OCI-LY3 (cell line): ENCODE measurements around the gene PHF20.
"Not testable (repeated sequence)": the region's sequence is repeated elsewhere in the genome, so short reads cannot be mapped to it uniquely, and the experiment has no call there.

Experiments used
- H2AFZ ChIP-seq: fragments of 200-600, 300-600 bp; shearing (Covaris generic); 2 replicates; pipeline ENCODE4 v1.6.0; 2014; ENCODE audit warnings: antibody characterized with exemption, low read depth, low read length
- H3K27ac ChIP-seq: fragments of 200-600, 300-600 bp; sonication (generic); 2 replicates; pipeline ENCODE4 v1.5.1; 2014; ENCODE audit warnings: mild to moderate bottlenecking, low read length, moderate library complexity, mixed read lengths
- H3K27me3 ChIP-seq: fragments of 200-600, 300-600 bp; sonication (generic); 2 replicates; pipeline ENCODE4 v1.6.1; 2014; ENCODE audit warnings: low read depth, low read length, mixed read lengths
- H3K36me3 ChIP-seq: fragments of 200-600, 300-600 bp; sonication (generic); replicated peaks from 2 replicates; pipeline ENCODE3; 2014; ENCODE audit warnings: low read depth, low read length, mixed read lengths
- H3K4me1 ChIP-seq: fragments of 300-600, 200-600 bp; sonication (generic); 2 replicates; pipeline ENCODE4 v1.6.1; 2014; ENCODE audit warnings: low read length, mixed read lengths
- H3K4me2 ChIP-seq: fragments of 200-600, 300-600 bp; sonication (generic); 2 replicates; pipeline ENCODE4 v1.6.1; 2014; ENCODE audit warnings: low read length, mixed read lengths
- H3K4me3 ChIP-seq: fragments of 300-600, 200-600 bp; sonication (generic); 2 replicates; pipeline ENCODE4 v1.5.1; 2014; ENCODE audit warnings: antibody characterized with exemption, mild to moderate bottlenecking, low read length, moderate library complexity
- H3K79me2 ChIP-seq: fragments of 300-600, 200-600 bp; shearing (Covaris generic); 2 replicates; pipeline ENCODE4 v1.6.1; 2014; ENCODE audit warnings: mild to moderate bottlenecking, low read length, mixed read lengths
- H3K9ac ChIP-seq: fragments of 300-600, 200-600 bp; shearing (Covaris generic); 2 replicates; pipeline ENCODE4 v1.6.0; 2014; ENCODE audit warnings: mild to moderate bottlenecking, low read length, moderate library complexity
- H3K9me3 ChIP-seq: fragments of 200-600, 300-600 bp; shearing (Covaris generic); 2 replicates; pipeline ENCODE4 v1.6.1; 2014; ENCODE audit warnings: low read length, mixed read lengths; ENCODE audit not compliant: insufficient read depth
- H4K20me1 ChIP-seq: fragments of 200-600, 300-600 bp; sonication (generic); 2 replicates; pipeline ENCODE4 v1.6.1; 2016; ENCODE audit warnings: low read length, mixed read lengths; ENCODE audit not compliant: insufficient read depth
- EZH2phosphoT487 ChIP-seq: fragments of 200-600 bp; shearing (Covaris generic); IDR thresholded peaks from 2 replicates; pipeline ENCODE4 v1.6.1; 2018; ENCODE audit warnings: antibody characterized with exemption, mixed run types, low read depth
- TF ChIP-seq, protein P1 (sequence below): fragments of 200-600, 300-600 bp; sonication (generic); IDR thresholded peaks from 2 replicates; pipeline ENCODE4 v1.5.1; 2014; ENCODE audit warnings: antibody characterized with exemption, low read length, low read depth

The PHF20 gene

DNA sequence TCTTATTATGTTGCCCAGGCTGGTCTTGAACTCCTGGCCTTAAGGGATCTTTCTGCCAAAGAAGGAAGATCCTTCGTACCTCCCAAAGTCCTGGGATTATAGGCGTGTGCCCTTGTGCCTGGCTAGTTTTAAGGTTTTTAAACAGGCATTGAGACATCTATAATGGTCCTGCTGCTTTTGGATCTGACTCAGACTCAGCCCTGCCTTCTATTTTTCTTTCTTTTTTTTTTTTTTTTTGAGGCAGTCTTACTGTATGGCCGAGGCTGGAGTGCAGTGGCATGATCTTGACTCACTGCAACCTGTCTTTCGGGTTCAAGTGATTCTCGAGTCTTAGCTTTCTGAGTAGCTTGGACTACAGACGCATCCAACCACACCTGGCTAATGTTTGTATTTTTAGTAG is 73.7 kb downstream of the PHF20 start:
- Histone ChIP-seq H3K4me1 (peaks cover 9% of the 10 kb centered on the region), H3K9me3 (0 out of 2 replicates have a peak, but pooled peaks cover 4% of the 10 kb centered on the region), H3K4me3 (no peak overlapping the region), H3K9ac (no peak overlapping the region), H3K36me3 (peaks cover 23% of the 10 kb centered on the region), H3K79me2 (no peaks in the 10 kb centered on the region), H3K27me3 (no peaks in the 10 kb centered on the region), H4K20me1 (peaks cover 5% of the 10 kb centered on the region; the same call in 1 of the 2 replicates), H3K4me2 (no peak overlapping the region), H2AFZ (no peak overlapping the region), H3K27ac (no peak overlapping the region)
- TF ChIP-seq EZH2phosphoT487 = no peak

DNA sequence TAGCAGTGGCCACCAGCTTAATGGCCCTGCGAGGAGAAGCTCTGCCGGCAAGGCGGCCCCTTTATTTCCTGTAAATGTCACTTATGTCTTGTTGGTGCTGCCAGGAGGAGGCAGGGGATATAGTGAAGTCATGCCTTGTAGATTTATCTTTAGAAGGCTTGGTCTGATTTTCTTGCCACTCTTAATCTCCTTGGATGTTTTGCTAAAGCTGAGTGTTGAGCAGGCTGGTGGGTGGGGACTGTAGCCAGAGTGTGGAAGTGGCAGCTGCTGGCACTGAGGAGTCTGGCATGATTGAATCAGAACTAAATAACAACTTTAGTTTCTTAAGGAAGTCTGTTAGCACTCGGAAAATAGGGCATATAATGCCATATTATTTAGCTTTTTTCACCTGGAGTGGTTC is 77.9 kb downstream of the PHF20 start:
- no peak for TF ChIP-seq EZH2phosphoT487
- TF ChIP-seq, protein P1, sequence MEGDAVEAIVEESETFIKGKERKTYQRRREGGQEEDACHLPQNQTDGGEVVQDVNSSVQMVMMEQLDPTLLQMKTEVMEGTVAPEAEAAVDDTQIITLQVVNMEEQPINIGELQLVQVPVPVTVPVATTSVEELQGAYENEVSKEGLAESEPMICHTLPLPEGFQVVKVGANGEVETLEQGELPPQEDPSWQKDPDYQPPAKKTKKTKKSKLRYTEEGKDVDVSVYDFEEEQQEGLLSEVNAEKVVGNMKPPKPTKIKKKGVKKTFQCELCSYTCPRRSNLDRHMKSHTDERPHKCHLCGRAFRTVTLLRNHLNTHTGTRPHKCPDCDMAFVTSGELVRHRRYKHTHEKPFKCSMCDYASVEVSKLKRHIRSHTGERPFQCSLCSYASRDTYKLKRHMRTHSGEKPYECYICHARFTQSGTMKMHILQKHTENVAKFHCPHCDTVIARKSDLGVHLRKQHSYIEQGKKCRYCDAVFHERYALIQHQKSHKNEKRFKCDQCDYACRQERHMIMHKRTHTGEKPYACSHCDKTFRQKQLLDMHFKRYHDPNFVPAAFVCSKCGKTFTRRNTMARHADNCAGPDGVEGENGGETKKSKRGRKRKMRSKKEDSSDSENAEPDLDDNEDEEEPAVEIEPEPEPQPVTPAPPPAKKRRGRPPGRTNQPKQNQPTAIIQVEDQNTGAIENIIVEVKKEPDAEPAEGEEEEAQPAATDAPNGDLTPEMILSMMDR = no peak
- Histone ChIP-seq H3K4me3 (no peak overlapping the region), H3K9ac (no peak overlapping the region), H2AFZ (no peak overlapping the region), H3K79me2 (no peaks in the 10 kb centered on the region), H3K27me3 (no peaks in the 10 kb centered on the region), H3K36me3 (peaks cover 15% of the 10 kb centered on the region), H4K20me1 (peaks cover 5% of the 10 kb centered on the region; the same call in 1 of the 2 replicates), H3K4me1 (peaks cover 17% of the 10 kb centered on the region), H3K4me2 (no peak overlapping the region), H3K27ac (no peak overlapping the region), H3K9me3 (no peaks in the 10 kb centered on the region)

DNA sequence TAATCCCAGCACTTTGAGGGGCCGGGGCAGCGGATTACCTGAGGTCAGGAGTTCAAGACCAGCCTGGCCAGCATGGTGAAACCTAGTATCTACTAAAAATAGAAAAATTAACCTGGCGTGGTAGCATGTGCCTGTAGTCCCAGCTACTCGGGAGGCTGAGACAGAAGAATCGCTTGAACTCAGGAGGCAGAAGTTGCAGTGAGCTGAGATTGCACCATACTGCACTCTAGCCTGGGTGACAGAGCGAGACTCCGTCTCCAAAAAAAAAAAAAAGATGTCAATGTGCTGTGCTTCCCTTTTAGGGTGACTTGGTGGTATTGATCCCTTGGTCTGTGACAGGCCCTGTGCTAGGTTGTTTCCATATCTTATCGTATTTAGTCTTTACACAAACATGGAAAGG is 79.8 kb downstream of the PHF20 start:
- H3K79me2 ChIP-seq, H2AFZ ChIP-seq, H3K9me3 ChIP-seq, H3K4me3 ChIP-seq, H3K27me3 ChIP-seq, H4K20me1 ChIP-seq, H3K4me2 ChIP-seq, H3K9ac ChIP-seq, H3K27ac ChIP-seq: not testable (repeated sequence)
- peaks cover 13% of the 10 kb centered on the region for H3K36me3 ChIP-seq
- H3K4me1 ChIP-seq = peaks cover 17% of the 10 kb centered on the region

DNA sequence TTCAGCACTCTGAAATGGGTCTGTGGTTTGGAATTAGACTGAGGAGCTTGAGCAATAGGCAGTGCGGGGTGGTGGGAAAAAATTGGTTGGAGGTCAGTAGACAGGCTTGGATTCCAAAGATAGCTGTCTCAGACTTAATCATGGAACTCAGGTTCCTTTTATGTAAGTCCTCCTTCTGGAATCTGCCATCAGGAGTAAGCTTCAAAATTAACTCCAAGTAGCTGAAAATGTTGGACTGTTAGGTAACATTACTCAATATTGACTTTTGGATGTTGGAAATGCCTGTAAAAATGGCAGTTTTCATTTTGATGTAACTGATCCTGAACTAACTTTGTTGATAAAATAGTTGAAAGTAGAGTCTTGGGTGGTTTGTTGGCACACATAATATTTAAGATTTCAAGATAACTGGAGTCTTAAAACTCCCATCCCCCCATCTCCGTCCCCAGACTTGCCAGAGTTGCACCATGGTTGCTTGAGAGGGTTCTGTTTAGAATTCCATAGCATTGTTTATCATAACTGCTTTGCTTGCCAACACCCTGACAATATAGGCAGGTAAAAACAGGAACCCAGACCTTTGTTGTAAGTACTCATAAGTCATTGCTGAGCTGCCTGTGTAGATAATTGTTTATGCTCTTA is 83.0 kb downstream of the PHF20 start:
- Histone ChIP-seq H3K27me3 (no peaks in the 10 kb centered on the region), H3K4me3 (no peak overlapping the region), H3K4me2 (no peak overlapping the region), H3K36me3 (peaks cover 10% of the 10 kb centered on the region), H3K27ac (no peak overlapping the region), H2AFZ (no peak overlapping the region), H4K20me1 (peaks cover 2% of the 10 kb centered on the region; the same call in 1 of the 2 replicates), H3K4me1 (peaks cover 9% of the 10 kb centered on the region), H3K9me3 (no peaks in the 10 kb centered on the region), H3K79me2 (no peaks in the 10 kb centered on the region), H3K9ac (no peak overlapping the region)
- TF ChIP-seq, protein P1 = no peak
- TF ChIP-seq EZH2phosphoT487 = no peak

DNA sequence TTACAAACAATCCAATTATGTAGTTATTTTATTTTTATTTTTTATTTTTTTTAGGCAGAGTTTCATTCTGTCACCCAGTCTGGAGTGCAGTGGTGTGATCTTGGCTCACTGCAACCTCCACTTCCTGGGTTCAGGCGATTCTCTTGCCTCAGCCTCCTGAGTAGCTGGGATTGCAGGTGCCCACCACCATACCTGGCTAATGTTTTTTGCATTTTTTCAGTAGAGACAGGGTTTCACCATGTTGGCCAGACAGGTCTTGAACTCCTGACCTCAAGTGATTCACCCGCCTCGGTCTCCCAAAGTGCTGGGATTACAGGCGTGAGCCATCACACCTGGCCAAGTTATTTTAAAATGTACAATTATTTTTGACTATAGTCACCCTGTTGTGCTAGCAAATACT is 83.8 kb downstream of the PHF20 start:
- not testable (repeated sequence) for H3K4me1 ChIP-seq, H3K4me2 ChIP-seq, H3K9ac ChIP-seq, H3K4me3 ChIP-seq, H2AFZ ChIP-seq, H4K20me1 ChIP-seq, H3K27me3 ChIP-seq, H3K9me3 ChIP-seq, H3K27ac ChIP-seq, H3K79me2 ChIP-seq
- H3K36me3 ChIP-seq = peaks cover 10% of the 10 kb centered on the region
